GM19023 (cell line): ENCODE results near the gene PPP3CA.

Source experiments
- ATAC-seq: cut with Tn5 transposase; IDR thresholded peaks from one replicate; pipeline ENCODE4 v1.9.1; 2021; ENCODE audit warnings: mild to moderate bottlenecking, moderate library complexity; ENCODE audit not compliant: unreplicated experiment

PPP3CA gene

DNA sequence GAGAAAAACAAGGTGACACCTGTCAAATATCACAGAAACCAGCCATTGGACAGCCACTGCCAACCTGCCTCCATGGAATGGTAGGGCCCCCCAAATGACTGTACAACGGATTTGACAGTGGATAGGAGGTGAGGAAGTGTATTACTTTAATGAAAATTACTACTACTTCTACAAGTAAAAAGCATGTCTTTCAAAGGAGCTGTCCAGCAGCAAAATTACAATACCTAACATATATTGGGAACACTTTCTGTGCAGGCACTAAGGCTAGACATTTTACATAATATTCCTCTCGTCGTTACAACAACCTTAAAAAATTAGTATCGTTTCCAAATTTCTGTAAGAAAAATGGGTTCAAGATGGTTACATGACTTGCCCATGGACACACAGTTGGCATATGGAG is 14.9 kb downstream of the PPP3CA start:
- no peak for ATAC-seq

DNA sequence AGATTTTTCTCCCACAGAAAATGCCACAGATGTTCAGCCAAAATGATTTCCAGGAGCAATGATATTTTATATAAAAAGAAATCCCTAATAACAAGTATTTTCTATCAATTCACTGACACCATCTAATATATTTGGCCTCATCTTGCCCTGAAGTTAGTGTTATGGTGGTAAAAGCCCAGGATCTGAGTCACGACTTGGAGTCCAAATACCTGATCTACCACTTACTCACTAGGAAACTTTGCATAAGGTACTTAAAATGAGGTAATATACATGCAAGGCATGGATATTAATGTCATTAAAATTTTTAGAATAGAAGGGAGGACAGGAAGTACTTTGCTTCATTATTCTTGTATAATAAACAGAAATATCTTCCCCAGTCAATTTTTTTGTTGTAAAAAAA is 16.3 kb downstream of the PPP3CA start:
- ATAC-seq = no peak

DNA sequence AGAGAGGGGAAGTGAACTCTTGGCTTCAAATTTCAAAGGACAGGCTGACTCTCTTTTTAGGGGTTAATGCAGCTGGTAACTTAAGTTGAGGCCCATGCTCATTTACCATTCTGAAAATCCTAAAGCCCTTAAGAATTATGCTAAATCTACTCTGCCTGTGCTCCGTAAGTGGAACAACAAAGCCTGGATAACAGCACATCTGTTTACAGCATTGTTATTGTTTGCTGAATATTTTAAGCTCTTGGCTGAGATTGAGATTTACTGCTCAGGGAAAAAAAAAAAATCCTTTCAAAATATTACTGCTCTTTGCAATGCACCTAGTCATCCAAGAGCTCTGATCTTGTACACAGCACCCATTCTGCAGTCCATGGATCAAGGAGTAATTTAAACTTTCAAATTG is 17.7 kb downstream of the PPP3CA start:
- ATAC-seq = no peak

DNA sequence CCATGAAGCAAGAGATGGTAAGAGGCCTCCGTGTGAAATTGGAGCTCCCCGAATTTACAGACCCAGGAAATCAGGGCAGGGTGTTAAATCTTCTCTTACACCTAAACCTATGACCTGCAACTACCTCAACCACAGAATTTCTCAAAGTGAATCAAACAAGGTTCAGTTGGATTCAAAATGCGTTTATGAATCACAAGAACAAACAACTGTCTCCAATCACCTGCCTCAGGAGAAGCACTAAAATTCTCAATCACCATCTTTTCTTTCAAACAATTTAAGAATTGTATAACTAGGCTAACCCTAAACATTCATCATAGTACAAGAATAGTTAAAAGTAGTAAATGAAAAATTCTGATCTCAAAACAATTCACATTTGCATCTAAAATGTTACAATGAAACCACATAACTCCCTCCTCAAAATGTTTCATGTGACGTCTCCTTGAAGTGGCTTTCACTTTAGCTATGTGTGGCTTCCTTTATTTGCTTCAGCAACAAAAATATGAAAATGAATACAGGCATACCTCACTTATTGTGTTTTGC is 19.2 kb downstream of the PPP3CA start:
- ATAC-seq = peak; percentile 90

DNA sequence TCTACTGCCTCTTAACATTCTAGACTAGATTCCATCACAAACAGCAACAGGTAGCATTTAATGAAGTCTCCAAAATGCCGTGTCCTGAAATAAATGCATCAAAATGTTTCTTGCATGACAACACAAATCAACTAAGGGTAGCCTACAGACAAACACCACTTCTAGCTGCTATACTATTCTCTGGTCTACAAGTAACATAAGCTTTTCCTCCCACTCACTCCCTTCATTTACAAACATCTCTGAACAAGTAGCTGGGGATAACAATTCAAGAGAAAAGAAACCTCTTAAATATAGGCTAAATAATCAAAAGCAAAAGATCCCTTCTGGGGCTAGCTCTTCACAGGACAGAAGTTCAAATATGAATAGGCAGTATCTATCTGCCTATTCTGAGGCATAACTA is 20.8 kb downstream of the PPP3CA start:
- no peak for ATAC-seq

DNA sequence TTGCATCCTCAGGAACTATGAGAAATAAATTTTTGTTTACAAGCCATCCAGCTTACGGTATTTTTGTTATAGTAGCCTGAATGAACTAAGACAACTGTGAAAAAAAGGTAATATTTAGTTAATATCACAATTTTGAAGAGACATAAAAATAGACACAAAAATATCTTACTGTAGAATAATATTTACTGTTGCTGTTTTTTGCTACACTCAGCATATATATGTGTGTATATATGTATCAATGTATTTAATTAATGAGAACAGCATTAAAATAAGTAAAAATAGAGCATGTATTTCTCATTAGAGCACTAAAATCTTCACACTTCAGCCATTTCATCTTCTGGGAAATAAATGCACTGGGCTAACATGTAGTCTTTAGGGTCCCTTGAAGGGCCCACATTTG is 24.6 kb downstream of the PPP3CA start:
- ATAC-seq = no peak

DNA sequence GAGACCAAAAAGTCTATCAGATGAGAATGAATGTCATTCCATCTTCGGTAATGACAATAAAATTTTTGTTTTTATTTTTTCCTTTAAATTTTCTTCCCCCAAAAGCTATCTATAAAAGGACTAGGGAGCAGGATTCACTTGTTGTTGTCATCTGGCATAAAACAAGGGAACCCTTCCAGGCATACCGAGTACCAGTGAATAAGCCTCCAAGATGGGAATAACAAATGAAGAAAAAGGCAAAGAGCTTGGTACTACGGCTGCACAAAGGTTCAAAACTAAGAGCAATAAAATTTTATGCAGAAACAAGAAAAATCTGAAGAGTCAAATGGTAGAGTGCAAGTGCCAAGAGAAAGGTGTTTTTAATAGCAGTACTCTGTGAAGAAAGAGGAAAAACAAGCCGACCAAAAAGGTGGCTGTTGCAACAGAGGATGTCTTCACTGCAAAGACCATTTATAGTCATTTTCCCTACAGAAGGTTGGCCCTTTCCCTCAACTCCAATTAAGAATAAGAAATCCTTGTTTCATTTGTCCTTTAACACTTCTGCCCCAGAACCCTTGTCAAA is 25.8 kb downstream of the PPP3CA start:
- ATAC-seq = no peak

DNA sequence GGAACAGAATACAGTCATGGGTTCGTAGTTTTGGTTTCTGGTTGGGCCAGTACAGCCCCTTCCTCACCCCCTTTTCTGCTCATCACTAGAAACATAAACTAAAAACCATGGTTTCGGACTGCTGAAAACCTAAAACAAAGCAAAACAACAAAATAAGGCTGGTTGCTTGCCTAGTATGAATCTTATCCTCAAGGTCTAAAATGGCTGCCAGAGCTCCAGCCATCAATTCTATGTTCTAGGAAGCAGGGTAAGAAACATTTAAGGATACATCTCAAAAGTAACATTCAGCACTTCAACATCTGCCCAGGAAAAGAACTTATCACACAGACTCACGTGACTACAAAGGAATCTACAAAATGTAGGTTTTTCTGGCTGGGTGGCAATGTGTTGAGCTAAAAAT is 31.5 kb downstream of the PPP3CA start:
- ATAC-seq = no peak

DNA sequence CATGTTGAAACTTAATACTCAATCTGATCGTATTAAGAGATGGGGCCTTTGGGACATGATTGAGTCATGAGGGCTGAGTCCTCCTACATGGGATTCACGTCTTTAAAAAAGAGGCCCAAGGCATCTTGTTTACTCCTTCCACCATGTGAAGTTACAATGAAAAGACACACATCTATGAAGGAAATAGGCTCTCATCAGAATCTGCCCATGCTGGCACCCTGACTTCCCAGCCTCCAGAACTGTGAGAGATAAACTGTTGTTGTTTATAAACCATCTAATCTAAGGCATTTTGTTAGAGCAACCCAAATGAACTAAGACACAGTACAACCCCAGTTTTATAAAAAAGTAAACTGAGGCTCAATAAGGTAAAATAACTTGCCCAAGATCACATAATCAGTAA is 32.3 kb downstream of the PPP3CA start:
- no peak for ATAC-seq

DNA sequence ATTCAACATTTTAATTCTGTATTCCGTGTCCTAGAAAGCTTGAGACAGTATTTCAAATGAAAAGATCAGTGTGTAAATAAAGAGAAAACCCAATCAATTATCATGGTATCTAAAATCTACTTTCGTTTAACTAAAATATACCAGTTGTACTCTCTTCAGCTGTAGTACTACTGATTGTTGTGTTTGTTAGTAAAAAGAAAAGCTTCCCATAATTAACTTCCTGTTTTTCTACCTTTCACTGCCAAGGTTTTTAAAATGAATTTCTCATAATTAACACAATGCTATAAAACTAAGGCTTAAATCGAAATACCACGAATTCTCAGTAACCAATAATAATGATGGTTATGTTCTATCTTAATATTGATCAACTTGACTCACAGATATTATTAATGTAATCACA is 37.4 kb downstream of the PPP3CA start:
- ATAC-seq = no peak

DNA sequence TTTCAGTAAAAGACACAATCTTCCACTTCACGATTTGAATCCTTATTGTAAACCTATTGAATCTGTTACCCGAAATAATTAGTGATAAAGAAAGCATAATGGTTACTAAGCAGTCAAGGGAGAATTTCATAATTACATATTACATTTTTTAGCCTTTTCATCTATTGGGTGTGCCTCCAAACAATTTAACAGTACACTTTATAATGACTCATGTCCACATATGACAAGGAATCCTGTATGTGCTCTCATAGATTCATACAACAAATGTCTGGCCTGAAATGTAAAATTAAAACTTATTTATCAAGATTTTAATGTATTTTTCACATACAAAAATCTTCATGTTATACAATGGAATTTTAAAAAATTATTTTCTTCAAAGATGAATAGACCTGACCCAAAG is 39.4 kb downstream of the PPP3CA start:
- no peak for ATAC-seq

DNA sequence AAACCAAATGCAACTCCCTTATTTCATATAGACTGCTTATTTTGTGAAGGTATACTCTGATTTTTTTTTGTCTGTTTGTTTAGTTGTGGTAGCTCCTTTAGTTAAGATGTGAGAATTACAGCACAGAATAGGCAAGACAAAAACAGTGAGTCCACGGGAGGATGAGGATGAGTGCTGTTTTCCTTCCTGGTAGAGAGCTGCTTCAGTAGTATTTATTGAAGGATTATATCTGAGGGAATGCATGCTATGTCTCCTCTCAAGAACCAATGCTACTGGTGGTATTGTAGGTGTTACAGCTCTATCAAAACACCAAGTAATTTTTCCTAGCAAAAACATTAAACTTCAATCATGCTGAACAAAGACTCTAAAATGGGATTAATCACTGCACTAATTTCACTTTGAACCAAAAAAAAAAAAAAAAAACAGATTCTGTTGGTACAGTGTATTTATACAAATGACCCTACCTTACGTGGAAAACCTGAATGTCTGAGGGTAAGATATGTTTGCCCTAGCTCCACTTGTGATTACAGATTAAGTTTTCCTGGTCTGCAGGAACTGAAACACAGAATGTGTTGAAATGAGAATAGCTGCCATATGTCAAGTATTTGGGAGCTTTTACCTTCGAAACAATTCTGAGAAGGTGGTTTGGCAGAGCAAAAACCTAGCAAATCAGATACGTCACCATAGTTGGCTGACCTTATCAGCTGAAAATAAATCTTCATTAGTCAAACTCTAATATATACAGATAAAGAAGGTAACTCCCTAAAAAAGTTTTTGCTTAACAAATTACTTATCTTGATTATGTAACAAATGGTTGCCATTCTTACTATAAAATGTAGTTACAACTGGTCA is 40.3 kb downstream of the PPP3CA start:
- peak; percentile 8 for ATAC-seq

DNA sequence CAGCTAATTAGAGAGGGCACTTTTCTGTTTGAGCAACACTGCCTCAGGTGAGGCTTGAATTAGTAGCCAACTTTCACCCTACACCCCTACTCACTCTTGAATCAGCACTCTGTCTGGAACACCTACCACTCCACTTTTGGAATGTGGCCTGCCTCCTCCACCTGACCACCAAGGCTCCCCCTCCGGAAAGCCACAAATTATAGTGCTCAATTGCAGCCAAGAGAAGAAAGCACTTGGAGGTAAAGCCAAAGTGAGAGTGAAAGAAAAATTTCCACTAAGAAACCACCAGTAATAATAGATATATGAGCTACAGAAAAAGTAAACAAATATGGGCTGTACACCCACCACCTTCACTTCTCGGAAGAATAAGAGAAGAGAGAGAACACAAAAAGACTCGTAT is 41.1 kb downstream of the PPP3CA start:
- peak; percentile 72 for ATAC-seq

DNA sequence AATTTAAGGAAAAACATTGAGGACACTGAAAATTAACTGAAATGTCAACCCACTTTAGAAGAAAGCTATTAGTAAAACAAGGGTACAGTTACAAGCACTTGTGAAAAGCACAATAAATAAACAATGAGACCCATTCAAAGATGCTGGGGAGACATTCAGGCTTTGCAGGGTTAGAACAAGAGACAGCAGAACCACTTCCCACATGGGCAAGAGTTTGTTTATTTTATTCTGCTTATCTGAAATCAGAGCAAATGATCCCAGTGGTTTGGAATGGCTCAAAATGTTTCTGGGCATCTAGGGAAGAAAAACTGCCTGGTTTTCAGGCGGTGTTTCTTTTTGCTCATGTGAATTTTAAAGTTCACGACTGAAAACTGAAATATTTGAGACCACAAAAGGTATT is 42.4 kb downstream of the PPP3CA start:
- ATAC-seq = no peak

DNA sequence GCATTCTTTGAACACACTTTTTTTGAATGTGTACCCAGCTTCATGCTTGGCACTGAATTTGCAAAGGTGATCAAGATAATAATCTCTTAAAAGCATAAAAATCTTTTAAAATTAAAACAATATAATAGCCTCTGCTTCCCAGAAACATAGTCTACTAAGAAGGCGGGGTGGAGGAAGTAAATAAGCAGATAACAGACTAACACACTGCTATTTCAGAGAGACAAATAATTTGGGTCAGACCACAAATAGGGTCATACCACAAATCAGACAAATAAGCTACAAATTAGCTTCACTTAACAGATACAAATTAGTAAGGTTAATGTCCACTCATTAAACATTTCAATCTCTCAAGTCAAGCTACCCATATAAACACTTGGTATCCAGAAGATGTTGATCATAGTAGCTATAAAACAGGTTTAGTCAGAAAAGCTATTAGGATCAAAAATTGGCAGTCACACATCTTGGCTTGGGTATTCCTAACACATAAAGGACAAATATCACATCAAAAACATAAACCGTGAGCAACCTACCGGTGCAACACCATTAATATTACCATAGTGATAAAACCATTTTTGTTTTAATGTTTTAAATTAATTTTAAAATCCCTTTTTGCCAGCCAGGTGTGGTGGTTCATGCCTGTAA is 47.3 kb downstream of the PPP3CA start:
- ATAC-seq = no peak

DNA sequence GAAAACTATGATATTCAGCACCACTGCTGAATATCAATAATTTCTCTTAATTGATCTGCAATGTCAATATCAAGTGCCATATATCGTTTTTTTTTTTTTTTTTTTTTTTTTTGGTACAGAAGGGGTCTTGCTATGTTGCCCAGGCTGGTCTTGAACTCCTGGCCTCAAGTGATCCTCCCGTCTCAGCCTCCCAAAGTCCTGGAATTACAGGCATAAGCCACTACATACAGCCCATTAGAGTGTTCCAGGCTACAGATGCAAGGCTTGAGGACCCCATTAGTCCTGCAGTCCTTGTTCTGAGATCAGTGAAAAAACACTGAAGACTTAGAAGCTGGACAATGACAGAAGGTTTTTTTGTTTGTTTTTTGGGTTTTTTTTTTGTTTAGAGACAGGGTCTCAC is 48.3 kb downstream of the PPP3CA start:
- no peak for ATAC-seq

DNA sequence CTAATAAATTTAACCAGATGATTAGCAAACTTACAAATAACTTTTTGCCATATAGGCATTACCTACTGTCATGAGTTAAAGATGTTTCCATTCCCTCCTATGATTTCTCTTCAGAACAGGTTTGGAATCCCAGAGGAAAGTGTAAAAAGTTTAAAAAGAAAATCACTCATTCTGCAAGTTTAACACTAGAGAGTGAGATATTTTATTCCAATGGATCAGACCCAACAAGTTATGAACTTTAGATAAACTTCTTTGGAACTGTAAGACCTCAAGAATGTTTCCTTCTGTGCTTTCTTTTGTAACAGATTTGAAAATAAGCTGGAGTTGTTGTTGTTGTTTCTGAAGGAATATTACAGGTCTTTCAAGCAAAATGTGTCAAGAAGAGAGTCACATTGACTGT is 51.6 kb downstream of the PPP3CA start:
- no peak for ATAC-seq

DNA sequence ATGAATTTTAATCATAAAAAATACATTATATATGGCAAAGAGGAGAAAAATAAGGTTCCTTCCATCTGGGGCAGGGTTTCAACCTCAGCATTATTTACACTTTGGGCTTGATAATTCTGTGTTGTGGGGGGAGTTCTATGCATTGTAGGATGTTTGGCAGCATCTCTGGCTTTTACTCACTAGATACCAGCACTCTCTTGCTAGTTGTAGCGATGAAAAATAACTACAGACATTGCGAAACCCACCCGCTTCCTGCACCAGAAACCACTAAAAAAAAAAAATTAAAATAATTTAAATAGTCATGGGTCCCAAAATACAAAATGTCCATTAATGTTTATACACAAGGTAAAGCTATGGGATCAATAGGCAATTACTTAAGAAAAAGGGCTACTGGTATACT is 52.7 kb downstream of the PPP3CA start:
- ATAC-seq = no peak

DNA sequence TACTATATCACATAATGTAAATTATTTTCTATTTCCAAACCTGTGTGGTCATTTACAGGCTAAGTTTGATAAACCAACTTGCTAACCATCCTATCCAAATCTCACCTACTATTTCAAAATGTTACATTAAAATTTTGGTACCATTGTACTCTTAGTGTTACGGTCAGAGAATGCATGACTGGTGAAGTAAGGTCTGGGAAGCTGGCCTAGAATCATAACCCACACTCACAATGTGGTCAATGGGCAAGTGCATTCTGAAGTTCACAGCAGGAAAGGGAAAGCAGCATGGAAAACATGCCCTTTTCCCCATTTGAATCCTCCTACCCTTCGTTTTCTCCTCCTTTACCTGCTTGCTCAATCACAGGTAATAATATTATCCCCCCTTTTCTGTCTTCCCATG is 54.4 kb downstream of the PPP3CA start:
- no peak for ATAC-seq

DNA sequence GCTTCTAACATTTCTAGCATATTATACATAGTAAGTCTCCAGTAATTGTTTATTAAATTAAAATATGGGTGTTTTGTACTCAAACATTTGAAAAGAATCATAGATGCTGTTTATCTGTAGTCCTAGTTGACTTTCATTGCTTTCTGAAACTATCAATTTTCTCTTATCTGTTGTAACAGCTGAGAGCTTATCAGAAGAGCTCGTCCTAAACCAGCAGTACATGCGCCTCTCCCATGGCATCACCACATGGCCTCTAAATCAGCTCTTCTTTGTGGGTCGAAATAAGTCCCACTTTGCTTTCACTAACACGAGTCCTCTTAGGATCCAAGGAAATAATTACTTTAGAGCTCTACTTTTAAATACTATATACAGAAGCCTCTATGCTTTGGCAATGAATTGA is 55.1 kb downstream of the PPP3CA start:
- ATAC-seq = no peak

DNA sequence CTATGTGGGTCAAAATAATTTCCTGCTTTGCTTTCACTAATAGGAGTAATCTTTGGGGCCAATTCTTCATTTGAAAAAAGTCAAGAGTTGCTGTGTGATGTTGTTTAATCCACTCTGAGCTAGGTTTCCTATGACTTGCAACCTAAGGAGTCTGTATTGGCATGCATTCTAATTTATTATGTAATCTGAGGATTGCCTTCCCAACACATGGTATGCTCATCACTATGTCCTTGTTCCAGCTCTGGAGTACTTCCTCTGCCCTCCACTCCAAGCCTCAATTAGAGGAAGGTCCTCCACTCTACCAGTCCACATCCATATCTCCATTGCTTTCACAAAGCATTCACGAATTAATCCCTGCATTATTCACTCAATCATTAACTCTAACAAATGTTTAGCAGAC is 56.1 kb downstream of the PPP3CA start:
- ATAC-seq = no peak

DNA sequence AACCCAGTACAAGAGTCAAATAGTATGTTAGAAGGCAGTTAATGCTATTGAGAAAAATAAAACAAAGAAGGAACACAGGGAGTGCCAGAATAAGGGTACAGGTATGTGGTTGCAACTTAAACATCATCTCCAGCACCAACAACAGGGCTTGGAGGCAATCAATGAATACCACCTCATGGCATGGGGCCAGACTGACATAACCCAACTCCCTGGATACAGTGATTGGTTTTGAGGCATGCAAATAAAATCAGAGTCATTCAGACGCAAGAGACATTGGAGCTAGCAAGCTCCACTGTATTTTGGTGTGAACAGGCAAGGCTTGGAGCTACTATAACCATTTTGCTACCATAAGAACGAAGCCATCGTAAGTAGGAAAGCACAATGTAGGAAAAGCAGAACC is 56.7 kb downstream of the PPP3CA start:
- ATAC-seq = no peak
